Osteocyte (in vitro differentiated cells): ENCODE measurements around the gene TMEM205. TPM values are rescaled to one million over a fixed set of nuclear protein-coding genes. Genes with fewer than 3 reads are reported as not detected.

Experiments used
- DNase-seq: peaks from one replicate; pipeline ENCODE4 v3.0.0; 2021; ENCODE audit warnings: mixed read lengths; ENCODE audit not compliant: unreplicated experiment; ENCODE audit errors: extremely low spot score
- H3K27ac Mint-ChIP-seq: one replicate; pipeline ENCODE4 v1.8.0; 2021; ENCODE audit warnings: mild to moderate bottlenecking, mixed read lengths; ENCODE audit not compliant: unreplicated experiment
- H3K27me3 Mint-ChIP-seq: one replicate; pipeline ENCODE4 v1.8.0; 2021; ENCODE audit warnings: mixed read lengths; ENCODE audit not compliant: unreplicated experiment
- H3K36me3 Mint-ChIP-seq: one replicate; pipeline ENCODE4 v1.8.0; 2021; ENCODE audit warnings: mixed read lengths; ENCODE audit not compliant: unreplicated experiment
- H3K4me1 Mint-ChIP-seq: one replicate; pipeline ENCODE4 v1.8.0; 2021; ENCODE audit warnings: mixed read lengths; ENCODE audit not compliant: unreplicated experiment
- H3K4me3 Mint-ChIP-seq: one replicate; pipeline ENCODE4 v1.8.0; 2021; ENCODE audit warnings: mild to moderate bottlenecking, moderate library complexity, mixed read lengths; ENCODE audit not compliant: unreplicated experiment
- H3K9me3 Mint-ChIP-seq: one replicate; pipeline ENCODE4 v1.8.0; 2021; ENCODE audit warnings: mixed read lengths; ENCODE audit not compliant: unreplicated experiment
- total RNA-seq: library from RNA; stranded (reverse); gene quantifications from 2 replicates; pipeline ENCODE4 v1.2.1, GENCODE V29; 2021
- TF ChIP-seq, protein P1 (sequence below): fragments of 200-600 bp; sonication (generic); IDR thresholded peaks from 2 replicates; pipeline ENCODE4 v1.5.0; 2021; ENCODE audit warnings: antibody characterized with exemption, mild to moderate bottlenecking, moderate library complexity

Gene TMEM205
- total RNA-seq, 1 donor from 2014 or later = 57.4 TPM

DNA sequence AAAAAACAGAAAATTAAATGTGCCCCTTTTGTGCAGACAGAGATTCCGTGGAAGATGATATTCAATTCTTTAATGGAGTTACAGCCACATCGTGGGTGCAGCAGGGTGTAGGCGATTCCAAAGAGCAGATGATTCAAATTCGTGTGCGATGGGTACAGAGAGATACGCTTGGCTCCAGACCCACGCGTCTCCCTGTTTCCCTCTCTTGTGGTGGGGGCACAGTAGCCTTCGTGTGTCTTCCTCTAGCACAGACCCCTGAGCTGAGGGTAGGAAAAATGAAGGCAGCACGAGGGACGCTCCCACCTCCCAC lies 45.3 kb downstream of the TMEM205 start:
- H3K27ac Mint-ChIP-seq = no peak overlapping the region
- TF ChIP-seq, protein P1, sequence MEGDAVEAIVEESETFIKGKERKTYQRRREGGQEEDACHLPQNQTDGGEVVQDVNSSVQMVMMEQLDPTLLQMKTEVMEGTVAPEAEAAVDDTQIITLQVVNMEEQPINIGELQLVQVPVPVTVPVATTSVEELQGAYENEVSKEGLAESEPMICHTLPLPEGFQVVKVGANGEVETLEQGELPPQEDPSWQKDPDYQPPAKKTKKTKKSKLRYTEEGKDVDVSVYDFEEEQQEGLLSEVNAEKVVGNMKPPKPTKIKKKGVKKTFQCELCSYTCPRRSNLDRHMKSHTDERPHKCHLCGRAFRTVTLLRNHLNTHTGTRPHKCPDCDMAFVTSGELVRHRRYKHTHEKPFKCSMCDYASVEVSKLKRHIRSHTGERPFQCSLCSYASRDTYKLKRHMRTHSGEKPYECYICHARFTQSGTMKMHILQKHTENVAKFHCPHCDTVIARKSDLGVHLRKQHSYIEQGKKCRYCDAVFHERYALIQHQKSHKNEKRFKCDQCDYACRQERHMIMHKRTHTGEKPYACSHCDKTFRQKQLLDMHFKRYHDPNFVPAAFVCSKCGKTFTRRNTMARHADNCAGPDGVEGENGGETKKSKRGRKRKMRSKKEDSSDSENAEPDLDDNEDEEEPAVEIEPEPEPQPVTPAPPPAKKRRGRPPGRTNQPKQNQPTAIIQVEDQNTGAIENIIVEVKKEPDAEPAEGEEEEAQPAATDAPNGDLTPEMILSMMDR = no peak
- H3K36me3 Mint-ChIP-seq = no peaks in the 10 kb centered on the region
- H3K4me1 Mint-ChIP-seq = no peaks in the 10 kb centered on the region
- H3K9me3 Mint-ChIP-seq = no peaks in the 10 kb centered on the region
- H3K4me3 Mint-ChIP-seq = no peak overlapping the region
- H3K27me3 Mint-ChIP-seq = peaks cover 31% of the 10 kb centered on the region
- DNase-seq = no peak

DNA sequence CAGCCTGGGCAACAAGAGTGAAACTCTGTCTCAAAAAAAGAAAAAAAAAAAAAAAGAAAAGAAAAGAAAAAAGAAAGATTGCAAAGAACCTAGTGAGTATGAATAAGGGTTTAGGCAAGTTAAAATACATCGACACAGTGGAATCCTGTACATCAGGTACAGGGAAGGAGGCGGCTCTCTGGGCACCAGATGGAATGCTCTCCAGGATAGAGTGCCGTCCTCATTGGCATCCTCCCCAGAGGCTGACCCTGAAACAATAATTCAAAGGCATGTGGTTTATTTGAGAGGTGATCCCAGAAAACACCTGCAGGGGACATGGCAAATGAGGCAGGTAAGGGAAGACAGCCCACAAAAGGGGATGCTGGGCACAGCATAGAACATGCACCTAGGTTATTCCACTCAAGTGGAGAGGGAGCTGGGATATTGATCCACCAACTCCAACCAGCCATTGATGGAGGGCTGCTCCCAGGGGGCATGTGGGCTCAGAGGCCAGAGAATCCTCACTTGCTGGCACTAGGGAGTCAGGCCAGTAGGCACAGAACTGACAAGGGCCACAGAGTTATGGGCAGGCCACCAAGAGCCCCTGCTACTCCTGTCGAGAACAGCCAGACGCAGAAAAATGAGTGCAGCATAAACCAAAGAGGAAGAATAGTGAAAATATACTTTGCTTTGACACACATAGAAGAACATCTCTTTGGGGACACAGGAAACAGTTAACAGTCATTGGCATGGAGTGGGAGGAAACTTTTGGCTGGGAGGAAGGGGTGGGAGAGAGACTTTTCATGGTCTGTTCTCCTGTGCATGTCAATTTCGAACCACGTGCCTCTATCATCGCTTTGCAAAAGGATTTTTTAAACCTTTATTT lies 45.9 kb downstream of the TMEM205 start:
- no peak for DNase-seq
- no peak overlapping the region for H3K27ac Mint-ChIP-seq
- H3K27me3 Mint-ChIP-seq = peaks cover 29% of the 10 kb centered on the region
- H3K36me3 Mint-ChIP-seq = no peaks in the 10 kb centered on the region
- H3K4me3 Mint-ChIP-seq = no peak overlapping the region
- TF ChIP-seq, protein P1 = no peak
- no peaks in the 10 kb centered on the region for H3K4me1 Mint-ChIP-seq
- H3K9me3 Mint-ChIP-seq = no peaks in the 10 kb centered on the region

GRCh38 chr19:11296264-11296663 lies 49.8 kb downstream of the TMEM205 start:
- Mint-ChIP-seq H3K36me3 (no peaks in the 10 kb centered on the region), H3K27ac (no peak overlapping the region), H3K27me3 (peaks cover 26% of the 10 kb centered on the region), H3K4me1 (peaks cover 10% of the 10 kb centered on the region), H3K4me3 (no peak overlapping the region), H3K9me3 (no peaks in the 10 kb centered on the region)
- DNase-seq = no peak
- TF ChIP-seq, protein P1 = no peak

GRCh38 chr19:11295665-11296245 lies 50.3 kb downstream of the TMEM205 start, which contains the start of gene TSPAN16:
TSS of gene TSPAN16 (plus strand) at chr19:11296160. CDS start at chr19:11296298, 138 bp downstream.
- H3K36me3 Mint-ChIP-seq = no peaks in the 10 kb centered on the region

GRCh38 chr19:11295180-11295579 lies 50.9 kb downstream of the TMEM205 start:
- Mint-ChIP-seq H3K4me1 (peaks cover 10% of the 10 kb centered on the region), H3K9me3 (no peaks in the 10 kb centered on the region), H3K27me3 (peaks cover 16% of the 10 kb centered on the region), H3K27ac (no peak overlapping the region), H3K36me3 (no peaks in the 10 kb centered on the region), H3K4me3 (no peak overlapping the region)
- DNase-seq = no peak
- TF ChIP-seq, protein P1 = no peak

More at GRCh38 chr19:11295665-11296245, 50.3 kb downstream of the TMEM205 start, which contains the start of gene TSPAN16:
- no peak for DNase-seq
- H3K9me3 Mint-ChIP-seq = no peaks in the 10 kb centered on the region
- peaks cover 22% of the 10 kb centered on the region for H3K27me3 Mint-ChIP-seq
- H3K4me3 Mint-ChIP-seq = no peak within 1 kb of the TSS
- peaks cover 10% of the 10 kb centered on the region for H3K4me1 Mint-ChIP-seq
- H3K27ac Mint-ChIP-seq = no peak within 1 kb of the TSS
- TF ChIP-seq, protein P1 = no peak
